Measurements from ENCODE around the gene C2CD4C.
"Not testable (repeated sequence)": the region's sequence is repeated elsewhere in the genome, so short reads cannot be mapped to it uniquely, and the experiment has no call there.

Gene C2CD4C, protein sequence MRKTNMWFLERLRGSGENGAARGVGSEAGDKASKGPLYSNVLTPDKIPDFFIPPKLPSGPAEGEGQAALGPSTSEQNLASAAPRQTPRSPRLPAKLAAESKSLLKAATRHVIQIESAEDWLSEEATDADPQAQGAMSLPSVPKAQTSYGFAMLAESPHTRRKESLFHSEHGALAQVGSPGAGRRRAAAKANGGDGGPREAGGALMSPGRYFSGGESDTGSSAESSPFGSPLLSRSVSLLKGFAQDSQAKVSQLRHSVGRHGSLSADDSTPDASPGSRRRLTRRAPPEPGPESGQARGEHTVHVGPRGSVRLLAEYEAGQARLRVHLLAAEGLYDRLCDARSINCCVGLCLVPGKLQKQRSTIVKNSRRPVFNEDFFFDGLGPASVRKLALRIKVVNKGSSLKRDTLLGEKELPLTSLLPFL

DNA sequence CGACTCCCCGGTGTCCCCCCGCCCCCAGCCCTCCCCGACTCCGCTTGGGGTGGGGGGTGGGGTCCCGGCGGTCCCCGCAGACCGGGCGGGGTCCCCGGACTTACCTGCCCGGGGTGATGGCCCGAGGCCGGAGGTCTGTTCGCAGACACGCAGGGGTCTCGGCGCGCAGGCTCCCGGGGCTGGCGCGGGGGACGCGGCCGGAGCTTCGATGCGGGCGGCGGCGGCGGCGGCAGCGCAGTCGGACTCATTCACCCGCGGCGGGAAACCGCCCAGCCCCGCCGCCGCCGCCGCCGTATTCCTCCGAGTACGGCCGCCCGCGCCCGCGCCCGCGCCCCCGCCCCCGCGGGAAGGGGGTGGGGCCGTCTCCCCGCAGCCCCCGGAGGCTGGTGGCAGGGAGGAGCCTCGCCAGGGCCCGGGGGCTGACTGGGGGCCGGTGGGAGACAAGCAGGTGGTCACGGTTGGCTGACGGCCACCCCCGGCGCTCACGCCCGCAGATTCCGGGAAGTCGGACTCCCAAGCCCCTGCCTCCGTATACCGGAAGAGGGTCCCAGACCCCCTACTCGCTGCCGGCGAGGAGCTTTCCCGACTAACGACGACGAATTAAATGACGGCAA is at the start of gene C2CD4C:
C2CD4C (minus strand) TSS at position 246 of the 614 bp plus-strand sequence. CDS start 786 bp downstream, outside the sequence.
- DNase-seq: no peak

DNA sequence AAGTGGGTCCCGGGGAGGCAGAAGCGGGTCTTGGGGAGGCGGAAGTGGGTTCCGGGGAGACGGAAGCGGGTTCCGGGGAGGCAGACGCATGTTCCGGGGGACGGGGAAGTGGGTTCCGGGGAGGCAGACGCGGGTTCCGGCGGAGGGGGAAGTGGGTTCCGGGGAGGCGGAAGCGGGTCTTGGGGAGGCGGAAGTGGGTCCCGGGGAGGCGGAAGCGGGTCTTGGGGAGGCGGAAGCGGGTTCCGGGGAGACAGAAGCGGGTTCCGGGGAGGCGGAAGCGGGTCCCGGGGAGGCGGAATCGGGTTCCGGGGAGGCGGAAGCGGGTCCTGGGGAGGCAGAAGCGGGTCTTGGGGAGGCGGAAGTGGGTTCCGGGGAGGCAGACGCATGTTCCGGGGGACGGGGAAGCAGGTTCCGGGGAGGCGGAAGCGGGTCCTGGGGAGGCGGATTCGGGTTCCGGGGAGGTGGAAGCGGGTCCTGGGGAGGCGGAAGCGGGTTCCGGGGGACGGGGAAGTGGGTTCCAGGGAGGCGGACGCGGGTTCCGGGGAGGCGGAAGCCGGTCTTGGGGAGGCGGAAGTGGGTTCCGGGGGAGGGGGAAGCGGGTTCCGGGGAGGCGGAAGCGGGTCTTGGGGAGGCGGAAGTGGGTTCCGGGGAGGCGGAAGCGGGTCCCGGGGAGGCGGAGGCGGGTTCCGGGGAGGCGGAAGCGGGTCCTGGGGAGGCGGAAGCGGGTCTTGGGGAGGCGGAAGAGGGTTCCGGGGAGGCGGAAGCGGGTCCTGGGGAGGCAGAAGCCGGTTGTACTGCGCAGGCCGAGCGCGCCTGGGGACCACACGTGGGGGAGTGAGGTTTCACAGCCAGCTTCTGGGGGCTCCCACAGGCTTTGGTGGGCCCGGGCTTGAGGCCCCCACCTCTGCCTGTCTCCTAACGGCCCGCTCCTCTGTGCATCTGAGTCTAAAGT is 49.4 kb upstream of the C2CD4C start:
- no peak for DNase-seq

DNA sequence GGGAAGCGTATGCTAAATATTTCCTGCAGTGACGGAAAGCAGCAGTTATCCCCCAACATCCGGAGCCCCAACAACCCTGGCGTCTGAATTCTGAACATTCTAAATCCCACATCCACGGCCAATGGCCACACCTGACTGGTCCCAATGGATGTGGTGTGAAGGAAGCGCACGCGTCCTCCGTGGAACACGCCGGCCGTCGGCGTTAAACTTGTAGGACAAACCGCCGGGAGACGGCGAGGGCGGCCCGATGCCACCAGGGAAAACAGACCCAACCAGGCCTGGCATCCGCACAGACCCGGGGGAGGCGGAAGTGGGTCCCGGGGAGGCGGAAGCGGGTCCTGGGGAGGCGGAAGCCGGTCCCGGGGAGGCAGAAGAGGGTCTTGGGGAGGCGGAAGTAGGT is 48.7 kb upstream of the C2CD4C start:
- no peak for DNase-seq

DNA sequence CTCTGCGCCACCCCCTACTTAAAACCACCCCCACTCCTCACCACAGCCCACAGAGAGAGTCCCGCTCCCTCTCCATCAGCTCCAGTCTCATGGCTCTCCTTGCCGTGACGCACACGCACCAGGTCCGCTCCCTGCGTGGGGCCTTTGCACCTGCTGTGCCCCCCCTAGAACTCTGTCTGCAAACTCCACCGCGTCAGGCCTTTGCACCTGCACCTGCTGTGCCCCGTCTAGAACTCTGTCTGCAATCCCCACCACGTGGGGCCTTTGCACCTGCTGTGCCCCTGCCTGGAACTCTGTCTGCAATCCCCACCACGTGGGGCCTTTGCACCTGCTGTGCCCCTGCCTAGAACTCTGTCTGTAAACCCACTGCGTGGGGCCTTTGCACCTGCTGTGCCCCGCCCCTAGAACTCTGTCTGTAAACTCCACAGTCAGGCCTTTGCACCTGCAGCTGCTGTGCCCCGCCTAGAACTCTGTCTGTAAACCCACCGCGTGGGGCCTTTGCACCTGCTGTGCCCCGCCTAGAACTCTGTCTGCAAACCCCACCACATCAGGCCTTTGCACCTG is 47.7 kb upstream of the C2CD4C start:
- DNase-seq: no peak

DNA sequence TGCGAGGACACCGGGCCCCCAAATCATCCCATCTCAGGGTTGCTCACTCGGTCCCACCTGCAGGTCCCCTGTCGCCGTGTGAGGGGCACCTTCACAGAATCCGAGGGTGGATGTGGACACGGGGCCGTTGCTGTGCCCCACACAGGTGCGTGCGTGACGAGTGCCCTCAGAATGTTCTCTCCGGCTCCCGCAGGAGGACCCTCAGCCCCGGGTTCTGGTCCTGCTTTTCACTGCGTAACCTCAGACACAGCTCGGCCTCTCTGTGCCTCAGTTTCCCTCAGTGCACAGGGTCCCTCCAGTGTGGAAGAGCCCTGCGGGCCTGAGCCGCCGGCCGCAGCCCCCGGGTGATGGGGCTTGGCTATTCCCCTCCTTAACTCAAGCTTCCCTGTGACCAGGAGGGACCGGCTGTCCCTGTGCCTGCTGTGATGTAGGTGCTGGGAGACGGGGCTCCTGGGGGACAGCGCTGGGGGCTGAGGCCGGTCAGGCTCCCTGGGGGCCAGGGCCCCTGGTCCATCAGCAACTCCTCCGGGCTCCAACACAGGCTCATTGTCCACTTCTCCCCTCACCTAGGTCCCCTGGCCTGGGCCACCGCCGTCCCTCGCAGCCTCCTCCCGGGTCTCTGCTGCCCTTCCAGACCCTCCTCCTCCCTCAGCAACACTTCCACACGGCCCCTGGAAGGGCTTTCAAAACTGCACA is 47.1 kb upstream of the C2CD4C start:
- no peak for DNase-seq

DNA sequence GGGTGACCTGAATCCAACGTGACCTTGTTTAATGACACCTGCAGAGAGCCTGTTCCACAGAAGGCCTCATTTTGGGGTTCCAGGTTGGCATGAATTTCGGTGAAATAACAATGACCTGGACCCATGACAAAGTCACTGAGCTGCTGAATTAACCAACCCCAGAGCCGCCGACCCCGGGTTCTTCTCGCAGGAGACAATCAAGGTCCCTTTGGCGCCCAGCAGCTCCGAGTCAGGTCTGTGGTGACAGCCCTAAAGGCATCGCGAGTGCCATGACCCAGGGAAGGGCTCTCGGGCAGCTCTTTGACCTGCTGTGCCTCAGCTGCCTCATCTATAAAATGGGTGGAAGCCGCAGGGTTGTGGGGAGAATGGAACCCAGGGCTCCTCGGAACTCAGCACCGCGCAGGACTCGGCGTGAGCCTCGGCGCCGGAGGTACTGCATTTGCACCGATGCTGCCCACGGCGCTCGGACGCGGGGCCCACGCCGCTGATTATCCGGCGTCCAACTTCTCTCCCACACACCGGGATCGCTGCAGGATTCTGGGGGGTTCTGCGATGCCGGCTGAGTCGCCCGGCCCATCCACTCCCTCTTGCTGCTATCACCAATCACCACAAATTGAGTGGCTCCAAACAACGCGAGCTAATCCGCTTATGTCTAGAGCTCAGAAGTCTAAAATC is 46.2 kb upstream of the C2CD4C start:
- no peak for DNase-seq

DNA sequence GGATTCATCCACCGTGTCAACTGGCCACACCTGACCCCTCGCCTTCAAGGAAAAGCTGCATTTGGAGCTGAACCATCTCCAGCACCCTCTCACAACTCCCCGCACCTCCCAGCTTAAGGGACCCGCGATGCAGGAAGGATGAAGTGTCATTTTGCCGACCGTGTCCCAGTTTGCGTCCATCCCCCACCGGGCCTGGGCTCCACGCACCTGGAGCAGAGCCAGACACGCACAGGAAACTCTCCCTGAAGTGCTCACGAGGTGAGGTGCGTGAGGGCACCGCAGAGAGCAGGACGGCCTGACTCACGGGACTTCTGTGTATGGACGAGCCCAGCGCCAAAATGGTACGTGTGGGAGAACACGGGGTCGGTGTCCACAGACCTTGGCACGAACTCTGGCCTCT is 44.7 kb upstream of the C2CD4C start:
- no peak for DNase-seq

DNA sequence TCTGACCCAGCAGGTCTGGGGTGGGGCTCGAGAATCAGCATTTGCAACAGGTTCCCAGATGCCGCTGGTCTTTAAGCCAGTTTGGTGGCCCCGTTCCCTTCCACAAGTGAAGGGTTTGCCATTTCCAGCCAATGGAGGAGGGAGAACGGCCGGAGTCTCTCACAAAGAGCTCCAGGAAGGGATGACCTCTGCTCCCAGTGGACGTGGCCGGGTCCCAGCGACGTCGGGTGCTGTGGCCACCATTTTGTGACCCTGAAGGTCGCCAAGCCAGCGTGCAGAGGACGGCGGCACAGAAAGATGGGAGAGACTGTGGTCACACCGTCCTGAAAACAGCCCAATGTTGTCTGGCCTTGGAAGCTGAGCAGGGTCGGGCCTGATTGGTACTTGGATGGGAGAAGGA is 43.9 kb upstream of the C2CD4C start:
- no peak for DNase-seq

DNA sequence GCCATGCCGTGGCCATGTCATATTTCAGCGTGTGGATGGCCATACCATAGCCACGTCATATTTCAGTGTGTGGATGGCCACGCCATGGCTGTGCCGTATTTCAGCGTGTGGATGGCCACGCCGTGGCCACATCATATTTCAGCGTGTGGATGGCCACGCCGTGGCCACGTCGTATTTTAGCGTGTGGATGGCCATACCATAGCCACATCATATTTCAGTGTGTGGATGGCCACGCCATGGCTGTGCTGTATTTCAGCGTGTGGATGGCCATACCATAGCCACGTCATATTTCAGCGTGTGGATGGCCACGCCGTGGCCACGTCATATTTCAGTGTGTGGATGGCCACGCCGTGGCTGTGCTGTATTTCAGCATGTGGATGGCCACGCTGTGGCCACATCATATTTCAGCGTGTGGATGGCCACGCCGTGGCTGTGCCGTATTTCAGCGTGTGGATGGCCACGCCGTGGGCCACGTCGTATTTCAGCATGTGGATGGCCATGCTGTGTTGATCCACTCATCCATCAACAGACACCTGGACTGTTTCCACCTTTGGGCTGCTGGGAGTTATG is 42.0 kb upstream of the C2CD4C start:
- DNase-seq: not testable (repeated sequence)

DNA sequence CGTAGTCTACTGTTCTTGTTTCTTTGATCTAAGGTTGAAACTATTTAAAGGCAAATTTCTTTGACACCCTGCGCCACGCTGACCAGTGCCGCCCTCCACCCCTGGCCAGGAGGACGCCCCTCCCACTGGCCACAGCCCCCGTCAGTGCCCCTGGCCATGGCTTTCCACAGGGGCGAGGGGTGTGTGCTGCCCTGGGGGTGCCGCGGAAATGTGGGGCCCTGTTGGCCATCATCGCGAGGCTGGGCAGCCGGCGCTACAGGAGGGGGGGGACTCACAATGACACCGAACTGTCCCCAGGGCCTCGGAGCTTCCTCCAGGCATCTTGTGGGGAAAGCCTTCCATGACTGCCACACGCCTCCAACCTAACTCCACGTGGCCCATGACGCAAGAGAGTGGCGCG is 41.0 kb upstream of the C2CD4C start:
- DNase-seq: no peak

DNA sequence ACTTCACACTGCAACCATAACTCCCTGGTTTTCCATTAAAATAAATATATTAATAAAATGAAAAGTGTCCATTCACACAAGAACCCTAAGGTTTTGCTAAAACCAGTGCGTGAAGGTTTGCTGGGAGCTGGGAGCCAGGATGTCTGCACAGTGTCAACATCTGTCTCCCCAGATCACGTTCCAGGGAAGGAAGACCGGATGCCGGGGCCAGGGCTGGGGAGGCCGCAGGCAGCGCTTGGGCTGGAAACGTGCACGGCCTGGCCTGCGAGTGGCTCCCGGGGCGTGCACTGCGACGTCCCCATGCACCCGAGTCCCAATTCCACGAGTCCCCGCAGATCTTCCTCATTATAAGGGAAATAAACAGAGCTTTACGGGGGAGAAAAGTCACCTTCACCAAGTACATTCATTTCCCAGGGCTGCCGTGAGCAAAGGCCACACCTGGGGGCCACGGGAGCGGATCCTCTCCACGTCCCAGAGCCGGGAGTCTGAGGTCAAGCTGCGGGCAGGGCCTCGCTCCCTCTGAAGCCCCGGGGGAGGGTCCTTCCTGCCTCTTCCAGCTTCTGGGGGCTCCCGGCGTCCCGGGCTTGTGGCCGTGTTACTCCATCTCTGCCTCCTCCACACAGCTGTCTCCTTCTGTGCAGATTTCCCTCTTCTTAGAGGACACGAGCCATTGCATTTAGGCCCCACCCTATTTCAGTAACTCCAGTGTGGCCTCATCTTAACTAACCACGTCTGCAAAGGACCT is 39.0 kb upstream of the C2CD4C start:
- no peak for DNase-seq

DNA sequence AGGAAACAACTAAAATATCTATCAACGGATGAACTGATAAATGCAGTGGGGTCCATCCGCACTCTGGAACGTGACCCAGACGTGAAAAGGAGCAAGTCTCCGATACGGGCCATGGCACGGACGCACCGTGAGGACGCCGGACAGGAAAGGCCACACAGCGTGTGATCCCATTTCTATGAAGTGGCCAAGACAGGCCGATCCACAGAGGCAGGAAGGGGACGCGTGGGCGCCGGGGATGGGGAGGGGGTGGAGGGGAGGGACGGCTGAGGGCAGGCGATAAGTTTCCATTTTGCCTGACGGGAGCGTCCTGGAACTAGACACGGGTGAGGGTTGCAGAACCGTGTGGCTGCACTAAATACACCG is 38.1 kb upstream of the C2CD4C start:
- no peak for DNase-seq

DNA sequence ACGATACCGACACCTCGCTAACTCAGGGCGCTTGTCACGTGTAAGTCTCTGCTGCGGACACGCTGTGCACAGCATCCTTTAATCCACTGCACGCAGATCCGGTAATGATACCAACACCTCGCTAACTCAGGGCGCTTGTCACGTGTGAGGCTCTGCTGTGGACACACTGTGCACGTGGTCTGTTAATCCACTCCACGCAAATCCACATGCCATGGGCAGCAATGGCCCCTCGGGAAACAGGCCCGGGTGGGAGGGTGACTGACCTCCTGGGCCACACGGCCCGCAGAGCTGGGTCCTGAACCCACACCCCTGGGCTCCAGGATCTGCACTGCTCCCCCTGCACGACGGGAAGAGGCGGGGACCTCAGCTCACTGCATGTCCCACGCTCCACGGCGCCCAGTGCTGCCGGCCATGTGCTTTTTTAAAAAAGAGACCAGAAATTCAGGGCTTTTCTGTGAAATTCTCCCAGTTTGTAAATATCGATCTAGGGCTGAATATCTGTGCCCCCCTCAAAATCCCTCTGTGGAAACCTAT is 35.8 kb upstream of the C2CD4C start:
- DNase-seq: no peak

DNA sequence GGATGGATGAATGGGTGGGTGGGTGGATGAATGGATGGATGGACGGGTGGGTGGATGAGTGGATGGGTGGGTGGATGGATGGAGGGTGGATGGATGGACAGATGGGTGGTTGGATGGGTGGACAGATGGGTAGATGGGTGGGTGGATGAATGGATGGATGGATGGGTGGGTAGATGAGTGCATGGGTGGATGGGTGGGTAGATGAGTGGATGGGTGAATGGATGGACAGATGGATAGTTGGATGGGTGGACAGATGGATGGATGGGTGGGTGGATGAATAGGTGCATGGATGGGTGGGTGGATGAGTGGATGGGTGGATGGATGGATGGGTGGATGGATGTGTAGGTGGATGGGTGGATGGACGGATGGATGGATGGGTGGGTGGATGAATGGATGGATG is 34.1 kb upstream of the C2CD4C start:
- DNase-seq: no peak

DNA sequence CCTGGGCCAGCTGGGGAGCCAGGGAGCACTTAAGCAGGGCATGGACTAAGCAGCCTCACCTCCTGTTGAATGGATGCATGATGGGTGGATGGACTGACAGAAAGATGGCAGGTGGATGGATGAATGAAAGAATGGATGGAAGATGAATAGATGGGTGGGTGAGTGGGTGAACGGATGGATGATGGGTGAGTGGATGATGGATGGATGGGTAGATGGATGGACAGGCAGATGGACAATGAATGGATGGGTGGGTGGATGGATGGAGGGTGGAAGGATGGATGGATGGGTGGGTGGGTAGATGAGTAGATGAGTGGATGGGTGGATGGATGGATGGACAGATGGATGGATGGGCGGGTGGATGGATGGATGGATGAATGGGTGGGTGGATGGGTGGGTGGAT is 33.1 kb upstream of the C2CD4C start:
- no peak for DNase-seq

DNA sequence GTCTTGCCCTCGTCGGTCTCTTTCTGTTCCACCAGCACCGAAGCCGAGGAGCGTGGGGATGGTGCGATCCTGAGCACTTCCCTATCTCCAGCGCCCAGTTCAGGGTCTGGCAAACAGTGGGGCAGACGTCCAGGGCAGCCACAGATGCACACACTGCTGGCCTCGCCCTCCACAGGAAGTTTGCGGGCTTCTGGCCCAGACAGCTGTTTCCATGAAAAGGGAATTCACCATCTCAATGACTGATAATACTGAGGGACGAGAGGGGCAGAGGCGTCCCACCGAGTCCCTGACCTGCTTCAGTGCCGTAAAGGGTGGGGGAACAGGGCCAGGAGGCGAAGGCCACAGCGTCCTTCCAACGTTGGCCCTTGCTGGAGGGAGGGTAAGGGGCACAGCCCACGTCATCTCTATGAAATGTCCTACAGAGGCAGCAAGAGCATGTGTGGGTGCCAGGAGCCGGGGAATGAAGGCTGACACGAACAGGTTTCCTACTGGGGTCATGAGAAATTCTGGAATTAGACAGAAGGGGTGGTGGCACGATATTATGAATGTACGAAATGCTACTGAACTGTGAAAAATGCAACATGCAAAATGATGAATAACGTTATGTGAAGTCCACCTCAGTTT is 32.4 kb upstream of the C2CD4C start:
- no peak for DNase-seq

DNA sequence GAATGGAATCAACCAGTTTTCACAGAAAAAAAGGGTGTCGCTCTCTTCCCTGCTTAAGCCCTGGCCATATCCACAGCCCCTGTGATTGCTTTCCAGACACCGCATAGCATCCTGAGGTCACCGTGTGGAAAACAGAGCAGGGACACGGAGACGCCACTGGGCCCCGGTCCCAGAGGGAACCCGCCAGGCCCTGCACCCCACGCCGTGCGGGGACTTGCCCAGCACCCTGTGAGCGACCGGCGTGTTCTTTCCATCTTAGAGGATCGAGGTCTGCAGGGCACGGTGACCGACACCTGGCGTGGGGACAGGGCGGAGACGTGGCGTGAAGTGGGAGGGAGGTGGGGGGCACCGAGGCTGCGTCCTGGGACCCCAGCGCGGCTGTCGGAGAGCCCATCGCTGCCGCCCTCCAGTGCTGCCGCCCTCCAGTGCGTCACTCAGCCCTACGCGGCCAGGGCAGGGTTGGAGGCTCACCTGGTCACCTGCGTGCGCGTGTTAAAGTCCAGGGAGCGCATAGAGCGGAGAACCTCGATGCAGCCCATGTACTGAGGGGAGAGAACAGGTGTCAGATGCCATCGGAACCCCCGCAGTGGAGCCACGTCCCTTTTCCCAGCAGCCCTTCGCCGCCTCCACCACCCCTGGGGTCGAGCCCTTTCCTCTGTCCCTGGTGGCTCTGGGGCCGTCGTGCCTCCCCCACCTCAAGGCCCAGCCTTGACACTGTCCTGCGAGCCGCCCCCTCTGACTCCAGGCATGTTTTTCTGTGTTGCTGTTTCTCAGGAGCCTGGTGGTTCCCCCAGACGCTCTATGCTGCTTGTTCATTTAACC is 31.7 kb upstream of the C2CD4C start:
- DNase-seq: no peak

DNA sequence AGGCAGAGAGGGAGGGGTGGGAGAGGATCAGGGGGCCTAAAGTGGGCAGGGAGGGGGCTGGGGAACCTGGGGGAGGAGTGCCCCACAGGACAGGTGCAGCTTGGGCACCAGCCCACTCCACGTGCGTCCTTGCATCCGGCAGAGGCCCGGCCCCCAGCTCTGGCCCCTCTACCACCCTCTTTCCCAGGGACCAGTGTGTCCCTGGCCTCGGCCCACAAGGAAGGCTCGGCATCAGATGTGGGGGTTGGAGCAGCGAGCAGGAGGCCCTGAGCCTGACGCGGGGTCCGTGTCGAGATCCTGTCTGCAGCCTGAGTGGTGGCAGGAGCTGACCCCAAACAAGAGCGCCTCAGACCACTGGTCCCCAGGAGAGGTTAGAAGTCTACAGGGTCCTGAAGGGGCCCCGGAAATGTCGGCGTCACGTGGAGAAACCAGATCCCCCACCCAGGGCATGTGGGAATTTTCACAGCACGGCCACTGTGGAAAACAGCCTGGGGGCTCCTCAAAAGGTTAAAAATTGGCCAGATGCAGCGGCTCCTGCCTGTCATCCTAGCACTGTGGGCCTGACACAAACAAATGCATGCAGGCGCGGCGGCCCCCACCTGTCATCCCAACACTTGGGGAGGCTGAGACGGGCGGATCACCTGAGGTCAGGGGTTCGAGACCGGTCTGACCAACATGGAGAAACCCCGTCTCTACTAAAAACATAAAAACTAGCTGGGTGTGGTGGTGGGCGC is 30.4 kb upstream of the C2CD4C start:
- no peak for DNase-seq

Measured in NCI-H2081 treated with DMSO at 0.1 percent for 48 hours (cell line).